Calu3 (cell line): ENCODE measurements around the gene CBS. TPM values are rescaled to one million over a fixed set of nuclear protein-coding genes. Genes with fewer than 3 reads are reported as not detected.
A peak's percentile ranks its signal among the peaks of the same experiment; 100 is the strongest.
"Not testable (repeated sequence)": the region's sequence is repeated elsewhere in the genome, so short reads cannot be mapped to it uniquely, and the experiment has no call there.

ENCODE experiments used
- BruUV-seq: library from RNA; stranded (reverse); fragments of 400-500 nt; replicated peaks from 2 replicates; lab custom pipeline; 2021; lab: Mats Ljungman, UMichigan
- CTCF ChIA-PET: fragments of 300-600 bp; sonication (Branson Sonifier 250); formaldehyde crosslinking; loops from one replicate; lab custom pipeline; 2022; ENCODE audit warnings: antibody characterized with exemption; lab: Charles Lee
- DNase-seq: peaks from one replicate; pipeline ENCODE4 v3.0.0; 2022
- H3K27ac Mint-ChIP-seq: one replicate; pipeline ENCODE4 v1.8.0; 2022; ENCODE audit warnings: mixed read lengths; ENCODE audit not compliant: unreplicated experiment
- H3K27me3 Mint-ChIP-seq: one replicate; pipeline ENCODE4 v1.8.0; 2022; ENCODE audit warnings: mixed read lengths; ENCODE audit not compliant: unreplicated experiment
- H3K36me3 Mint-ChIP-seq: one replicate; pipeline ENCODE4 v1.8.0; 2022; ENCODE audit warnings: mild to moderate bottlenecking, moderate library complexity, mixed read lengths; ENCODE audit not compliant: insufficient read depth, unreplicated experiment
- H3K4me1 Mint-ChIP-seq: one replicate; pipeline ENCODE4 v1.8.0; 2022; ENCODE audit warnings: mild to moderate bottlenecking, low read depth, mixed read lengths; ENCODE audit not compliant: unreplicated experiment
- H3K4me3 Mint-ChIP-seq: one replicate; pipeline ENCODE4 v1.8.0; 2022; ENCODE audit warnings: mild to moderate bottlenecking, low read depth, moderate library complexity, mixed read lengths; ENCODE audit not compliant: unreplicated experiment
- H3K9me3 Mint-ChIP-seq: one replicate; pipeline ENCODE4 v1.8.0; 2022; ENCODE audit warnings: low read depth, mixed read lengths; ENCODE audit not compliant: unreplicated experiment
- intact Hi-C: fragments of 100-400 bp; cut with micrococcal nuclease; formaldehyde crosslinking; loops from one replicate; pipeline ENCODE4 v1.10.0; 2022; ENCODE audit not compliant: unreplicated experiment
- total RNA-seq: library from RNA; stranded (reverse); gene quantifications from 2 replicates; pipeline ENCODE4 v1.2.3, GENCODE V29; 2022

CBS gene
- total RNA-seq, 1 experiment from 2014 or later: 124 TPM

GRCh38 chr21:43101676-43102075 is 26.0 kb upstream of the CBS start:
- intact Hi-C loops, BruUV-seq, H3K9me3 Mint-ChIP-seq, H3K27me3 Mint-ChIP-seq, H3K4me3 Mint-ChIP-seq, CTCF ChIA-PET, H3K4me1 Mint-ChIP-seq, H3K36me3 Mint-ChIP-seq, DNase-seq, H3K27ac Mint-ChIP-seq: not testable (repeated sequence)

GRCh38 chr21:43101000-43101399 is 25.4 kb upstream of the CBS start:
- DNase-seq, H3K4me3 Mint-ChIP-seq, H3K27me3 Mint-ChIP-seq, H3K9me3 Mint-ChIP-seq, H3K4me1 Mint-ChIP-seq, H3K27ac Mint-ChIP-seq, H3K36me3 Mint-ChIP-seq, intact Hi-C loops, BruUV-seq, CTCF ChIA-PET: not testable (repeated sequence)

- H3K4me3 Mint-ChIP-seq, H3K4me1 Mint-ChIP-seq, CTCF ChIA-PET, intact Hi-C loops, H3K27me3 Mint-ChIP-seq, DNase-seq, H3K36me3 Mint-ChIP-seq, BruUV-seq, H3K9me3 Mint-ChIP-seq, H3K27ac Mint-ChIP-seq: not testable (repeated sequence)
Measured at GRCh38 chr21:43091979-43092614, 16.5 kb upstream of the CBS start.

- CTCF ChIA-PET, DNase-seq, H3K4me3 Mint-ChIP-seq, H3K4me1 Mint-ChIP-seq, H3K27ac Mint-ChIP-seq, H3K36me3 Mint-ChIP-seq, H3K27me3 Mint-ChIP-seq, BruUV-seq, intact Hi-C loops, H3K9me3 Mint-ChIP-seq: not testable (repeated sequence)
Measured at GRCh38 chr21:43090947-43091346, 15.3 kb upstream of the CBS start.

GRCh38 chr21:43089463-43089862 is 13.8 kb upstream of the CBS start:
- BruUV-seq: TSS peak; percentile 44
- H3K27me3 Mint-ChIP-seq, H3K27ac Mint-ChIP-seq, H3K36me3 Mint-ChIP-seq, DNase-seq, H3K4me1 Mint-ChIP-seq, H3K4me3 Mint-ChIP-seq, H3K9me3 Mint-ChIP-seq, CTCF ChIA-PET, intact Hi-C loops: not testable (repeated sequence)

- H3K27me3 Mint-ChIP-seq: not testable (repeated sequence)
Measured at GRCh38 chr21:43082587-43083300, 7.1 kb upstream of the CBS start.

GRCh38 chr21:43076643-43077042 is 1.0 kb upstream of the CBS start:
- H3K36me3 Mint-ChIP-seq, H3K4me1 Mint-ChIP-seq, H3K9me3 Mint-ChIP-seq, H3K27ac Mint-ChIP-seq, BruUV-seq, CTCF ChIA-PET, DNase-seq, H3K4me3 Mint-ChIP-seq, H3K27me3 Mint-ChIP-seq, intact Hi-C loops: not testable (repeated sequence)

More at GRCh38 chr21:43082587-43083300, 7.1 kb upstream of the CBS start:
- H3K4me3 Mint-ChIP-seq, H3K36me3 Mint-ChIP-seq, H3K4me1 Mint-ChIP-seq, H3K9me3 Mint-ChIP-seq, BruUV-seq, intact Hi-C loops, H3K27ac Mint-ChIP-seq, CTCF ChIA-PET, DNase-seq: not testable (repeated sequence)

- not testable (repeated sequence) for H3K27ac Mint-ChIP-seq, H3K4me1 Mint-ChIP-seq
Measured at GRCh38 chr21:43076023-43076637, 495 bp upstream of the CBS start.

GRCh38 chr21:43074401-43075169 is 1.1 kb downstream of the CBS start:
- DNase-seq, intact Hi-C loops, H3K4me1 Mint-ChIP-seq, H3K4me3 Mint-ChIP-seq, CTCF ChIA-PET, H3K9me3 Mint-ChIP-seq, H3K27me3 Mint-ChIP-seq, BruUV-seq, H3K27ac Mint-ChIP-seq, H3K36me3 Mint-ChIP-seq: not testable (repeated sequence)

More at GRCh38 chr21:43076023-43076637, 495 bp upstream of the CBS start:
- H3K4me3 Mint-ChIP-seq, intact Hi-C loops, H3K9me3 Mint-ChIP-seq, DNase-seq, H3K27me3 Mint-ChIP-seq, H3K36me3 Mint-ChIP-seq, BruUV-seq, CTCF ChIA-PET: not testable (repeated sequence)
